Neutrophil (primary cell): Measurements from ENCODE around the gene C11orf24.

ENCODE experiments used
- H3K27ac ChIP-seq: fragments of 200-600 bp; sonication (generic); 2 replicates; pipeline ENCODE4 v1.5.1; 2016; ENCODE audit warnings: mild to moderate bottlenecking, moderate library complexity
- H3K27me3 ChIP-seq: fragments of 200-600 bp; sonication (generic); 2 replicates; pipeline ENCODE4 v1.6.0; 2016; ENCODE audit warnings: mild to moderate bottlenecking
- H3K36me3 ChIP-seq: fragments of 200-600 bp; sonication (generic); 2 replicates; pipeline ENCODE4 v1.5.1; 2017
- H3K4me1 ChIP-seq, 2 experiments: fragments of 200-600 bp in 1 of 2; sonication (generic) in 1 of 2; 1 replicate in 1 of 2; 2 replicates in 1 of 2; pipeline versions ENCODE4 v1.5.1 to v1.6.1; 2013 to 2016; ENCODE audit warnings: low read depth in 1 of 2, low read length in 1 of 2, mild to moderate bottlenecking in 1 of 2, moderate library complexity in 1 of 2; ENCODE audit not compliant: control insufficient read depth in 1 of 2, insufficient read depth in 1 of 2
- H3K4me3 ChIP-seq, 2 experiments: fragments of 200-600 bp in 1 of 2; sonication (generic) in 1 of 2; 1 replicate in 1 of 2; 2 replicates in 1 of 2; pipeline ENCODE4 v1.5.1; 2013 to 2016; ENCODE audit warnings: low read depth in 1 of 2, low read length in 1 of 2, mild to moderate bottlenecking in 1 of 2, moderate library complexity in 1 of 2
- H3K9me3 ChIP-seq: fragments of 200-600 bp; sonication (generic); 2 replicates; pipeline ENCODE4 v1.5.1; 2016
- CTCF ChIP-seq: fragments of 200-600 bp; sonication (generic); IDR thresholded peaks from 2 replicates; pipeline ENCODE4 v1.5.1; 2016; ENCODE audit warnings: antibody characterized with exemption

C11orf24 gene

DNA sequence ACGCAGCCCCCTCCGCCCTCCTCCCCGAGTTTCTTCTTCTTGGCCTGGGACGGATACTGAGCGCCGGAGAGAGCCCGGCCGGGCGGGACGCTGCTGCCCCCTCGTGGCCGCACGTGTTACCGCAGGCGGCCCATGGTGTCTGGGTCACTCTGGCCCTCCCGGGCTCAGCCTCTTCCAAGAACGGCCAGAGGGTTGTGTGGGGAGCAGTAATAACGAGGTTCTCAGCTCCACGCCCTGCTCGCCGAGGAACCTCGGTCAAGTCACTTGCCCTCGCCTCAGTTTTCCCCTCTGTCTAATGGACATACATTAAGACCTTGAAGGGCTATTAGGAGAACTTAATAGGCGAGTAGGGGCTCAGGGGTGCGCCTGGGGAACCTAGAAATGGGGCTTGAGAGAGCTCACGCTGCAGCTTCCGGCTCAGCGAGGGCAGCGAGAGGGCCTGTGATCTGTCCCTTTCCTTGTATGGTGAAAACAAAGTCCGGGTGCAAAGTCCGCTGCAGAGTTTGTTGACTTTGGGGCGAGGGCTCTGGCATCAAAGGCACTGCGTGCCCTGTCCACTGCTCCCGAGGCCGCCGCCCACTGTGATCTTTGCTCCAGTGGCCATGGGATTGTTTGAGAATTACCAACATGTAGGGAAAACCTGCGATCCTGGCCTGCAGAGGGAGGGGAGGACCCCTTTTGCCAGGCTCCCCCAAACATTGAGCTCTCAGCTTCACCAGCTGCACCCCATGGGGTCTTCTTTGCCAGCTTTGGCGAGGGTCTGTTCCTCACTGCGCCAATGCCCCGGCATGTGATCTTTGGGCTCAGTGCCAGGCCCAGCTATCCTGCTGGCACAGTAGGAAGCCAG is 26.3 kb upstream of the C11orf24 start:
- Histone ChIP-seq H3K4me3 (no peak overlapping the region), H3K36me3 (no peaks in the 10 kb centered on the region), H3K9me3 (no peaks in the 10 kb centered on the region), H3K27me3 (peaks cover 14% of the 10 kb centered on the region), H3K27ac (no peak overlapping the region), H3K4me1 (peaks cover 0 to 5% of the 10 kb centered on the region in 2 experiments)
- TF ChIP-seq CTCF = peak; percentile 97

DNA sequence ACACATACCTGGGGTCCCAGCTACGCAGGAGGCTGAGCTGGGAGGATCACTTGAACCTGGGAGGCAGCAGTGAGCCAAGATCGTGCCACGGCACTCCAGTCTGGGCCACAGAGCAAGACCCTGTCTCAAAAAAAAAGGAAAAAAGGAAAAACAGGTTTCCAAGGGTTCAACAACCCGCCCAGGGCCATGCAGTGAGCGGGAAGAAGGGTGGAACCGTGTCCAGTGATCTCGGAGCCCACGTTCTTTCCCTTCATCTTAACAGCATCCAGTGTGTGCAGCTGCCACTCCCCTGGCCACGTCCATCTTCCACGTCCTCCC is 25.7 kb upstream of the C11orf24 start:
- Histone ChIP-seq H3K27ac (no peak overlapping the region), H3K9me3 (no peaks in the 10 kb centered on the region), H3K27me3 (peaks cover 14% of the 10 kb centered on the region), H3K36me3 (no peaks in the 10 kb centered on the region), H3K4me1 (peaks cover 0 to 5% of the 10 kb centered on the region in 2 experiments), H3K4me3 (no peak overlapping the region)
- TF ChIP-seq CTCF = no peak

GRCh38 chr11:68297052-68297378 is 25.2 kb upstream of the C11orf24 start:
- Histone ChIP-seq H3K4me3 (no peak overlapping the region), H3K4me1 (peaks cover 0 to 5% of the 10 kb centered on the region in 2 experiments), H3K9me3 (no peaks in the 10 kb centered on the region), H3K27me3 (peaks cover 14% of the 10 kb centered on the region), H3K36me3 (no peaks in the 10 kb centered on the region), H3K27ac (no peak overlapping the region)
- no peak for TF ChIP-seq CTCF

DNA sequence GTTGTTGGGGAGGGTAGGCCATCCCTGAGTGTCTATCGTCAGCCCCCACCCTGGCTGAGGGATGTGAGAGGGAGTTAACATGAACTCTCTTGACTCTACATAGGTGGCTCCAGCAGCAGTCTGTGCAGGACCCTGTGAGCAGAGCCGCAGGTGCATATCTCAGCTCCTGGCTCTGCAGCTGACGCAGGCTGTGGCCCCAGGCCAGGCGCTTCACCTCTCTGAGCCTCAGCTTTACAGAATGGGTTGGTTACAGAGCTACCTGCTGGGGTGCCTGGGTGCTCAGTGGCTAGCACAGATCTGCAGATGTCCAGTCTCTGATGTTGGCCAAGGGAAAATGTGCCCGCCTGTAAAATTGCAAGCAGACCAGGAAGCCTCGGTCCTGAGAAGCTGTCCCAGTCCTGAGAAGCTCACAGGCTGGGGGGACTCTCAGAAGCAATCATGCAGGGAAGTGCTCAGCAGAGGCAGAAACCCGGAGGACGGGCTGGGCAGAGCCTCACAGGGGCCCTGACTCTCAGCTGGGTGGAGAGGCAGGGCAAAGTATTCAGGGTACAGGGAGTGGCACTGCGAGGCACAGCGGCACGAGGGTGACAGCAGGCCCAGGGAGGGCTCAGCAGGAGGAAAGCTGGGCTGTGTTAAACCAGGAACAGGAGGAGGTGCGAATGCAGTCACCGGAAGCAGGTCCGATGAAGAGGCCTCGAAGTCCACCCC is 24.7 kb upstream of the C11orf24 start:
- H3K36me3 ChIP-seq = no peaks in the 10 kb centered on the region
- peaks cover 14% of the 10 kb centered on the region for H3K27me3 ChIP-seq
- no peak overlapping the region for H3K4me3 ChIP-seq
- peaks cover 0 to 5% of the 10 kb centered on the region in 2 experiments for H3K4me1 ChIP-seq
- H3K27ac ChIP-seq = no peak overlapping the region
- H3K9me3 ChIP-seq = no peaks in the 10 kb centered on the region
- no peak for TF ChIP-seq CTCF

- TF ChIP-seq CTCF = no peak
- H3K36me3 ChIP-seq = no peaks in the 10 kb centered on the region
- no peak overlapping the region for H3K27ac ChIP-seq
- no peak overlapping the region for H3K4me3 ChIP-seq
- H3K4me1 ChIP-seq = peaks cover 0 to 5% of the 10 kb centered on the region in 2 experiments
- H3K9me3 ChIP-seq = no peaks in the 10 kb centered on the region
- peaks cover 14% of the 10 kb centered on the region for H3K27me3 ChIP-seq
Measured at GRCh38 chr11:68295940-68296339, 24.2 kb upstream of the C11orf24 start.
